Neural crest cell (in vitro differentiated cells): ENCODE results near the gene REEP1. TPM values are rescaled to one million over a fixed set of nuclear protein-coding genes. Genes with fewer than 3 reads are reported as not detected.

Experiments used
- DNase-seq: peaks from one replicate; pipeline ENCODE4 v3.0.0; 2021; ENCODE audit warnings: low read depth, mixed read lengths, low spot score
- H3K27ac Mint-ChIP-seq: one replicate; pipeline ENCODE4 v1.8.0; 2021; ENCODE audit warnings: mild to moderate bottlenecking, mixed read lengths; ENCODE audit not compliant: unreplicated experiment
- H3K27me3 Mint-ChIP-seq: 2 replicates; pipeline ENCODE4 v1.8.0; 2021; ENCODE audit warnings: low read depth, mild to moderate bottlenecking, mixed read lengths
- H3K36me3 Mint-ChIP-seq: 2 replicates; pipeline ENCODE4 v1.8.0; 2021; ENCODE audit warnings: low read depth, mild to moderate bottlenecking, mixed read lengths
- H3K4me1 Mint-ChIP-seq: 2 replicates; pipeline ENCODE4 v1.8.0; 2021; ENCODE audit warnings: mixed read lengths
- H3K4me3 Mint-ChIP-seq: one replicate; pipeline ENCODE4 v1.8.0; 2021; ENCODE audit warnings: mild to moderate bottlenecking, mixed read lengths
- H3K9me3 Mint-ChIP-seq: 2 replicates; pipeline ENCODE4 v1.8.0; 2021; ENCODE audit warnings: mixed read lengths
- total RNA-seq: library from RNA; stranded (reverse); gene quantifications from 2 replicates; pipeline ENCODE4 v1.2.1, GENCODE V29; 2021
- TF ChIP-seq, protein P1 (sequence below): fragments of 200-600 bp; sonication (generic); conservative IDR thresholded peaks from 2 replicates; pipeline ENCODE4 v1.5.0; 2021; ENCODE audit warnings: antibody characterized with exemption, mild to moderate bottlenecking

The REEP1 gene
- total RNA-seq, 1 donor from 2014 or later, result 12.3 TPM

DNA sequence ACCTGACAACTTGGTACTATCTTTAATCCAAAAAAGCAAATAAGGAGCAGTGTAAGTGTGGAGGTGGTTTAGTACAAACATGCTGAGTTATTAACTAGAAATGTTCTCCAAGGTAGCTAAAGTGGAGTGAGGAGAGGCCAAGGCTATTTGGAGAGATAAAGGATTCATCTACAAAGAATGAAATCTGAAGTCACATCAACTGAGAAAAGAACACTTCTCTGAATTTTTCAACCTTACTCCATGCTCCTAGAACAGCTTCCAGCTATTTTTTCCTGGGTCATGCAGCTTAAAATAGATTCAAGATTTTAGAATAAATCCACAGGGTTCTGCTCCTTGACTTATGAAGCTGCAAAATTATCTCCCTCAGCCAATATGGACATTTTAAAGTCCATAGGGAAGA, 160.8 kb downstream of the REEP1 start:
- H3K27me3 Mint-ChIP-seq, result no peaks in the 10 kb centered on the region
- H3K27ac Mint-ChIP-seq, result no peak overlapping the region
- no peak for DNase-seq
- H3K36me3 Mint-ChIP-seq, result peaks cover 13% of the 10 kb centered on the region
- H3K4me3 Mint-ChIP-seq, result no peak overlapping the region
- H3K9me3 Mint-ChIP-seq, result no peaks in the 10 kb centered on the region
- TF ChIP-seq, protein P1, sequence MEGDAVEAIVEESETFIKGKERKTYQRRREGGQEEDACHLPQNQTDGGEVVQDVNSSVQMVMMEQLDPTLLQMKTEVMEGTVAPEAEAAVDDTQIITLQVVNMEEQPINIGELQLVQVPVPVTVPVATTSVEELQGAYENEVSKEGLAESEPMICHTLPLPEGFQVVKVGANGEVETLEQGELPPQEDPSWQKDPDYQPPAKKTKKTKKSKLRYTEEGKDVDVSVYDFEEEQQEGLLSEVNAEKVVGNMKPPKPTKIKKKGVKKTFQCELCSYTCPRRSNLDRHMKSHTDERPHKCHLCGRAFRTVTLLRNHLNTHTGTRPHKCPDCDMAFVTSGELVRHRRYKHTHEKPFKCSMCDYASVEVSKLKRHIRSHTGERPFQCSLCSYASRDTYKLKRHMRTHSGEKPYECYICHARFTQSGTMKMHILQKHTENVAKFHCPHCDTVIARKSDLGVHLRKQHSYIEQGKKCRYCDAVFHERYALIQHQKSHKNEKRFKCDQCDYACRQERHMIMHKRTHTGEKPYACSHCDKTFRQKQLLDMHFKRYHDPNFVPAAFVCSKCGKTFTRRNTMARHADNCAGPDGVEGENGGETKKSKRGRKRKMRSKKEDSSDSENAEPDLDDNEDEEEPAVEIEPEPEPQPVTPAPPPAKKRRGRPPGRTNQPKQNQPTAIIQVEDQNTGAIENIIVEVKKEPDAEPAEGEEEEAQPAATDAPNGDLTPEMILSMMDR, result no peak
- no peaks in the 10 kb centered on the region for H3K4me1 Mint-ChIP-seq

DNA sequence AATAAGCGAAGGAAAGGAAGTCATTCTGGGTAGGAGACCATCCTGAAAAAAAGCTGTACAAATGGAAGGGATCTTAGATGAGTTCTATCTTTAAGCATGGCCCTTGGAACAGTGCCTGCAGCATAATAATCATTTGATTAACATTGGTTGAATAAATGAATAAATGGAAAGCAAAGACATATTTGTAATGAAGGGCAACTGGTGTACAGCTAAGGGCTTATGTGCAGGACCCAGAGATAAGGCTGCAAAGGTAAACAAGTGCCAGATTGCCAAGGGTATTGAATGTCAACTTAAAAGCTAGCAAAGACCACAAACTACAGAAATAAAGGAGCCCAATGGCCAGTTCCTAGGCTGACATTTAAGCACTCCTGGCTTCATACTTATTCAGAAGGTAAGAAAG, 161.6 kb downstream of the REEP1 start:
- H3K36me3 Mint-ChIP-seq, result peaks cover 13% of the 10 kb centered on the region

DNA sequence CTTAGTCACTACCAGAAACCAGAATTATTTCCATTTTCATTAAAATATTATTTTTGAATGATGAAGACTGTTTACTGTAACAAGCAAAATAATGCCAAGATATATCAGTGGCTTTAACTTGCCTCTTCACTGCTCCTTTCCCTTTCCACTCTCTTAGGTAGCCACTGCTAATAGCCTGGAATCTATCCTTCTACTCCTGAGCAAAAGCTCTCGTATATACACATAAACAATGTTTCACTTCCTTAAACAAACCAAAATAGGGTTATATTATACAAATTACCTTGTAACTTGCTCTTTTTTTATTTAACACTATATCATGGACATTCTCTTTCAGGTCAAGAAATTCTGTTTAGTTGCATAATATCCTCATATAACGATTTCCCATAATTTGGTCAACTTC, 163.0 kb downstream of the REEP1 start:
- Mint-ChIP-seq H3K4me1 (no peaks in the 10 kb centered on the region), H3K27me3 (no peaks in the 10 kb centered on the region), H3K4me3 (no peak overlapping the region), H3K36me3 (peaks cover 10% of the 10 kb centered on the region), H3K9me3 (no peaks in the 10 kb centered on the region), H3K27ac (no peak overlapping the region)
- DNase-seq, result no peak
- TF ChIP-seq, protein P1, result no peak

More for the DNA sequence above, 161.6 kb downstream of the REEP1 start:
- H3K27me3 Mint-ChIP-seq, result no peaks in the 10 kb centered on the region
- H3K4me1 Mint-ChIP-seq, result no peaks in the 10 kb centered on the region
- TF ChIP-seq, protein P1, result no peak
- DNase-seq, result no peak
- H3K9me3 Mint-ChIP-seq, result no peaks in the 10 kb centered on the region
- no peak overlapping the region for H3K27ac Mint-ChIP-seq
- no peak overlapping the region for H3K4me3 Mint-ChIP-seq

DNA sequence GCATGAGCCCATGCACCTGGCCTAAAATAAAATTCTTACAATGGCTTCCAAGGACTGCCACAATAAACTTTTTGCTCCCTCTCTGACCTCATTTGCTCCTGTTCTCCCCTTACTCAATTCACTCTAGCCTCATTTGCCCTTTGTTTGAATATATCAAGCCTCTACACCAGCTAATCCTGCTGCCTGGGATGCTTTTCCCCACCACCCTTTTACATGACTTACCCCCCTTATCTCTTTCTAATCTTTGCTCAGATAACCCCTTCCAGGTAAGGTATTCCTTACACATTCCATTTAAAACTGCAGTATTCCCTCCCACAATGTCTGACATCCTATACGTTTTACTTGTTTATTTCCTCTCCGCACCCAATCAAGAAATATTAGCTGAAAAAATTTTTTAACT, 164.8 kb downstream of the REEP1 start:
- no peak for DNase-seq
- Mint-ChIP-seq H3K27ac (no peak overlapping the region), H3K4me1 (no peaks in the 10 kb centered on the region), H3K4me3 (no peak overlapping the region), H3K27me3 (no peaks in the 10 kb centered on the region), H3K36me3 (peaks cover 17% of the 10 kb centered on the region), H3K9me3 (no peaks in the 10 kb centered on the region)
- TF ChIP-seq, protein P1, result no peak

DNA sequence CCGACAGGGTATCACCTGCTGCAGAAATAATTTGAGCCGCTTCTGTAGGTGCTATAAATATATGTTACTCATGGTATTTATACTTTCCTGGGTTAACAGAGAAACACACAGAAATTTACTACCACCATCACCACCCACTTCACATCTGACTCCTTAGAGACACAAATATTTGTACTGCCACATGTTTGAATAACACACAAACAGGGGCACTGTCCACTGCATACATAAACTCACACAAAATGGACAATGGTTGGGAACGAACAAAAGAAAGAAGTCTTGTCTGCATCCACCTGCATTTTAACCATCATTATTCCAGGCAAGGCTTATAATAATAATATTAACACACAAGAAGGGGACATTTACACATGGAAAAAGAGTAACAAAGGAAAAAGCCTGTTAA, 166.1 kb downstream of the REEP1 start:
- Mint-ChIP-seq H3K36me3 (peaks cover 17% of the 10 kb centered on the region), H3K4me3 (no peak overlapping the region), H3K9me3 (no peaks in the 10 kb centered on the region), H3K27ac (no peak overlapping the region), H3K4me1 (no peaks in the 10 kb centered on the region), H3K27me3 (no peaks in the 10 kb centered on the region)
- TF ChIP-seq, protein P1, result no peak
- DNase-seq, result no peak

DNA sequence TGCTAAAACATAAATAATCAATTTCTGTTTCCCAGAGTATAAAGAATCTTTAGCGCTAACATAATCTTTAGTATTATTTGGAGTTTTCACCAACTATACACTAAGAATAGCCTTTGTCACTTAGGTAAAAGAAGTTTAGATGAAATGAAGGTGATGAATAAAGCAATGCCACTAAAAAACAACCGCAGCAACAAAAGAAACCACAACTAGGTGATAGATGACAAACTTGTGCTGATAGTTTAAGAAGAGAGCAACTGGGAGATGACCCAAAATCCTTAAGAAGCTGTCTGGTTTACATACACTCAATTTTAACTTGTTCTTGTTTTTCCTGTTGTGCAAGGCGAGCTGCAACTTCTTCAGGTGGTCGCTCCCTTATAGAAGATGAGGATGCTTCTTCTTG, 167.0 kb downstream of the REEP1 start:
- Mint-ChIP-seq H3K9me3 (no peaks in the 10 kb centered on the region), H3K36me3 (peaks cover 17% of the 10 kb centered on the region), H3K27me3 (no peaks in the 10 kb centered on the region)

More for the DNA sequence above, 167.0 kb downstream of the REEP1 start:
- H3K4me3 Mint-ChIP-seq, result no peak overlapping the region
- H3K4me1 Mint-ChIP-seq, result no peaks in the 10 kb centered on the region
- H3K27ac Mint-ChIP-seq, result no peak overlapping the region
- DNase-seq, result no peak
- TF ChIP-seq, protein P1, result no peak
